ENCODE measurements around the gene FGFRL1. TPM values are rescaled to one million over a fixed set of nuclear protein-coding genes. Genes with fewer than 3 reads are reported as not detected.
A peak's percentile ranks its signal among the peaks of the same experiment; 100 is the strongest.

FGFRL1 gene, protein sequence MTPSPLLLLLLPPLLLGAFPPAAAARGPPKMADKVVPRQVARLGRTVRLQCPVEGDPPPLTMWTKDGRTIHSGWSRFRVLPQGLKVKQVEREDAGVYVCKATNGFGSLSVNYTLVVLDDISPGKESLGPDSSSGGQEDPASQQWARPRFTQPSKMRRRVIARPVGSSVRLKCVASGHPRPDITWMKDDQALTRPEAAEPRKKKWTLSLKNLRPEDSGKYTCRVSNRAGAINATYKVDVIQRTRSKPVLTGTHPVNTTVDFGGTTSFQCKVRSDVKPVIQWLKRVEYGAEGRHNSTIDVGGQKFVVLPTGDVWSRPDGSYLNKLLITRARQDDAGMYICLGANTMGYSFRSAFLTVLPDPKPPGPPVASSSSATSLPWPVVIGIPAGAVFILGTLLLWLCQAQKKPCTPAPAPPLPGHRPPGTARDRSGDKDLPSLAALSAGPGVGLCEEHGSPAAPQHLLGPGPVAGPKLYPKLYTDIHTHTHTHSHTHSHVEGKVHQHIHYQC
- total RNA-seq, result 10 to 100 TPM; 10.5 to 10.6 TPM

DNA sequence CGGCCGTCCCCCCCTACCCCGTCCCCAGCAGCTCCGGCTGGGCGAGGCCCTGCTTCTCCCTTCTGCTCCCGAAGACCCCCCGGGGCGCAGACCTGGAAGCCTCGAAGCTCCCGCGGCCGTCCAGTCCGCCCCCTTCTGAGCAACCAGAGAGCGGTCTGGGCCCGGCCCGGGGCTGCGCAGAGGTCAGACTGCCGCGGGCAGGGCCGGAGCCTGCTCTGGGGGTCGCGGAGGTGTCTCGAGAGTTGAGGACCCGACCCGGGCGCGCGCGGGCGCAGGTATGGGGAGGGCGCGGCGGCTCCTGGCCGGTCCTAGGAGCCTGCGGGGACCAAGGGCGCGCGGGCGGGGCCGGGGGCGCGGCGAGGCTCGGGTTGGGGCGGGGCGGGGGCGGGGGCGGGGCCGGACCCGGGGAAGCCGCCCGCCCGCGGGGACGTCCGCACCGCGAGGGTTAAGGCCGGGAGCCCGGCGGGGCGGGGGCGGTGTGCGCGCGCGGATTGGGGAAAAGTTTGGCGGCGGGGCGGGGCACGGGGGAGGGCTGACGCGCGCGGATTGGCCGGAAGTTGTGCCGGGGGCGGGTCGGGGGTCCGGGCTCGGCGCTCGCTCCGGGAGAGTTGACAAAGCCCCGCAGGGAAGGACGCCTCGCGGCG is at the start of gene FGFRL1:
Gene FGFRL1 (plus strand): TSS at position 605 of the 644 bp plus-strand sequence. CDS start 860 bp downstream, outside the sequence.
- Mint-ChIP-seq H3K36me3 (ENCODE audit: low read depth) (peaks cover 1% of the 10 kb centered on the region), H3K27ac (peak within 1 kb of the TSS; percentile 96), H3K27me3 (peaks cover 27% of the 10 kb centered on the region), H3K4me1 (peaks cover 20% of the 10 kb centered on the region), H3K9me3 (no peaks in the 10 kb centered on the region), H3K4me3 (peak within 1 kb of the TSS; percentile 80)
- POLR2A ChIA-PET, result no interaction called here
- DNase-seq, result peak; percentile 92
- CTCF ChIA-PET, result interaction anchor here (0.6 to 1.3 kb wide), 4 partner anchors 34 to 228 kb away, joined by 3 read pairs; no protein-coding TSS in a partner anchor

DNA sequence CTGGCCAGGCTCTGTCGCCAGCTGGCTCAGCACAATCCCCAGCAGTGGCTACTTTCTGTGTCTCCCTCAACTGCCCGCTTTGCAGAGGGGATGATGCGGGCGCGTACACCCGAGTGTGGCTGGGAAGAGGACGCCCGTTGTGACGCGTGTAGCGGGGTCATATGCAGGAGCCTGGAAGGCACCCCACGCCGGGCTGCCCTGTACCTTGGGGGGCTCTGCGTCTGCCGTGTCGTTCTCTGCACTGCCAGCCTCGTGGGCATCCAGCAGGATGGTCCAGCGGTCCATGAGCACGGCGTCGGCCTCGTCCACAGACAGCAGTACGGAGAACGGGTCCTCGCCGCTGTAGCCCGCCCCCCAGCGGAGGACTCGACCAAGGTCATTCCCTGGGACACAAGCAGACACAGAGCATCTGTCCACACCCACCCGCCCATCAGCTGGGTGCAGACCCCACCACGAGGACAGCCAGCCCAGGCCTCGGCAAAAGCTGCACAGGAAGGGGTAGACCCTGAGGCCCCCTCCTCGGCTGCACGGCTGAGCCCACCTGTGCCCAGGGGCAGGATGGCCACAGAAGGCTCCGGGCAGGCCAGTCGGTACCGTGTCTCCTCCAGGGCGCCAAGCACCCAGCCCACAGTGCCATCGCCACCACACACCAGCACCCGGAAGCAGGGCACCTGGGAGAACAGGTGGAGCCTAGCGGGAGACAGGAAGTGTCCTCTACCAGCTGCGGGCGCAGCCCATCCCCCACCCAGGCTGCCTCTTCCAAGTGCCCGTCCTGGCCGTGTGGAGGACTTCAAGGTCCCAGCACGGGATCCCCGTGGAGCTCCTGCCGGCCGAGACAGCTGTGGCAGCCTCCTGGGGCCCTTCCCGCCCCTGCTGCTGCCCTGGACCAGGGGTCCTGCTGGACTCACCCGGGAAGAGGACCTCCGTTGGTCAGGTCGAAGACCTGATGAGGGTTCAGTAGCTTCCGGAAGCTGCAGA is 48.9 kb upstream of the FGFRL1 start:
- no peak overlapping the region for H3K4me3 Mint-ChIP-seq
- H3K36me3 Mint-ChIP-seq (ENCODE audit: low read depth), result peaks cover 2% of the 10 kb centered on the region
- ChIA-PET POLR2A (no interaction called here), CTCF (interaction anchor here (0.6 kb wide), 1 partner anchor 746 kb away, joined by 3 read pairs; no protein-coding TSS in a partner anchor)
- H3K9me3 Mint-ChIP-seq, result no peaks in the 10 kb centered on the region
- no peak for DNase-seq
- no peaks in the 10 kb centered on the region for H3K27me3 Mint-ChIP-seq
- H3K27ac Mint-ChIP-seq, result no peak overlapping the region
- H3K4me1 Mint-ChIP-seq, result no peaks in the 10 kb centered on the region

GRCh38 chr4:963276-964225 is 47.9 kb upstream of the FGFRL1 start:
- DNase-seq, result no peak
- ChIA-PET CTCF (no interaction called here), POLR2A (no interaction called here)
- H3K27me3 Mint-ChIP-seq, result no peaks in the 10 kb centered on the region
- no peak overlapping the region for H3K27ac Mint-ChIP-seq
- H3K4me1 Mint-ChIP-seq, result no peaks in the 10 kb centered on the region
- peaks cover 2% of the 10 kb centered on the region for H3K36me3 Mint-ChIP-seq (ENCODE audit: low read depth)
- H3K4me3 Mint-ChIP-seq, result no peak overlapping the region
- H3K9me3 Mint-ChIP-seq, result no peaks in the 10 kb centered on the region

DNA sequence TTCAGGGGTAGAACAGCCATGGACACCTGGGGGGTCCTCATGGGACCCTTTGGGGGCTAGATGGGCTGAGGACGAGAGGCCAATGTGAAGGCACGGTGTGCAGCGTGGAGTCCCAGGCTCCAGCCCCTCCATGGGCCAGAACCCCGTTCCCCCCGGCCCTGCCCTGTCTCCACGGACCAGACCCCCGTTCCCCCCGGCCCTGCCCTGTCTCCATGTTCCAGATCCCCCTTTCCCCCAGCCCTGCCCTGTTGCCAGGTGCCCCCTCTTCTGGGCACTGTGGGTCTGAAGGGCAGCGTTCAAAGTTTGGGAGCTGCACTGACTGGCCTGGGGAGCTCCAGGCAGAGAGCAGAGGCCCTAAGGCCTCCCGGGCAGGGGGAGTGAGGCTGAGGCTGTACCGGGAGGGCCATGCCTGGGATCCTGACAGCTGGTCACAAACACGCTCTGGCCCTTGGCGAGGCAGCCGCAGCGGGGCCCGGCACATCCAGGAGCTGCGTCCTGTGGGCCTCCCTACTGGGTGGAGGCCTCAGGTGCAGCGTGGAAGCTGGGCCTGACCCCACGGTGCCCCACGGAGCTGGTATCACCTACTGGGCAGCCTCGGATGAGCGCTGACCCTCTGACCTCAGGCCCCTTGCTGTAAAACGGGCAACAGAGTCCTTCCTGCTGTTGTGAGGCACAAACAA is 46.9 kb upstream of the FGFRL1 start:
- Mint-ChIP-seq H3K4me3 (no peak overlapping the region), H3K27ac (no peak overlapping the region), H3K9me3 (no peaks in the 10 kb centered on the region), H3K4me1 (no peaks in the 10 kb centered on the region), H3K27me3 (no peaks in the 10 kb centered on the region), H3K36me3 (ENCODE audit: low read depth) (no peaks in the 10 kb centered on the region)
- POLR2A ChIA-PET, result no interaction called here
- CTCF ChIA-PET, result no interaction called here
- no peak for DNase-seq

DNA sequence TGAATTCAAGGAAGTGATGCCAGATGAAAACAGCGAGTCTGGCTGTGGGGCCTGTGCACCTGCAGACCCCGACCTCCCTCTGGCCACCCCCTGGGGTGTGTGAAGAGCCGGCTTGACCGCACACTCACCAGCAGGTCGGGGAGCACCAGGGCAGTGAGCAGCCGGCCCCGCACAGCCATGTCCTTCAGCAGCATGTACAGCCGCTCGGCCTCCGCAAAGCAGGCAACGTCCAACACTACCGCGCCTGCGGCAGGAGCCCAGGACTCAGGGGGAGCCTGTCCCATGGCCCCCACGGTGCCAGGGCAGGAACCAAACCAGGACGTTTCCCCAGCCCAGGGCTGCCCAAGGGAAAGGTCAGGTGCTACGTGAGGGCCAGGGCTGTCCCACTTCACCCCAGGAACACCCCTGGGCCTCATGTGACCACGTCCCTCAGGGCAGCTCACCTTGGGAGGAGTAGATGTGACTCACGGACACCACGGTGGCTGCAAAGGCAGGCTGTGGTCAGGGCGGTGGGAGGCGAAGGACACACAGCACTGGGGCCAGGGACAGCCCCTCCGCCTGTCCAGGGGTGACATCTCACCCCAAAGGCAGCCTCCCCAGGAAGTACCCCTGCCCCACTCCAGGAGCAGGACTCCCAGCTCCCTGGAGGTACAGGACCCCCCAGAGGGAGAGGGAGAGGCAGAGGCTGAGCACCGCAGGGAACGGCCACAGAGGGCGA is 46.2 kb upstream of the FGFRL1 start:
- POLR2A ChIA-PET, result no interaction called here
- CTCF ChIA-PET, result no interaction called here
- no peaks in the 10 kb centered on the region for H3K9me3 Mint-ChIP-seq
- peaks cover under 1% of the 10 kb centered on the region for H3K4me1 Mint-ChIP-seq
- no peaks in the 10 kb centered on the region for H3K27me3 Mint-ChIP-seq
- no peaks in the 10 kb centered on the region for H3K36me3 Mint-ChIP-seq (ENCODE audit: low read depth)
- no peak for DNase-seq
- H3K4me3 Mint-ChIP-seq, result no peak overlapping the region
- H3K27ac Mint-ChIP-seq, result no peak overlapping the region

DNA sequence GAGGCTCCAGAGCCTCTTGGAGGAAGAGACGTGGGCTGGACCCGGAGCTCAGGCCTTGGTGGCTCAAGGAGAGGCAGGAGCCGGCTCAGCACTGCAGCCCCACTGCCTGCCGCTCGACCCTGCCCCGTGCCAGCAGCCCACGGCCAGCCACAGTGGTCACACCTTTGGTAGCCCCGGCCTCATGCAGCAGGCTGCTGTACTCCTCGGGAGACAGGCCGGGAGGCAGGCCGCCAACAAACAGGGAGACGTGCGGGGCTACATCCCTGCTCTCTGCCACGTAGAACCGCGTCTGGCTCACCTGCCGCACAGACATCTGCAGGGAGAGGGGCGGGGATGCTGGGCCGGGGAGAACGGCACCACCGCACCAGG is 45.7 kb upstream of the FGFRL1 start:
- H3K27ac Mint-ChIP-seq, result no peak overlapping the region
- CTCF ChIA-PET, result no interaction called here
- POLR2A ChIA-PET, result no interaction called here
- H3K36me3 Mint-ChIP-seq (ENCODE audit: low read depth), result no peaks in the 10 kb centered on the region
- no peak for DNase-seq
- no peaks in the 10 kb centered on the region for H3K9me3 Mint-ChIP-seq
- H3K4me1 Mint-ChIP-seq, result peaks cover 6% of the 10 kb centered on the region
- H3K27me3 Mint-ChIP-seq, result no peaks in the 10 kb centered on the region
- H3K4me3 Mint-ChIP-seq, result no peak overlapping the region

DNA sequence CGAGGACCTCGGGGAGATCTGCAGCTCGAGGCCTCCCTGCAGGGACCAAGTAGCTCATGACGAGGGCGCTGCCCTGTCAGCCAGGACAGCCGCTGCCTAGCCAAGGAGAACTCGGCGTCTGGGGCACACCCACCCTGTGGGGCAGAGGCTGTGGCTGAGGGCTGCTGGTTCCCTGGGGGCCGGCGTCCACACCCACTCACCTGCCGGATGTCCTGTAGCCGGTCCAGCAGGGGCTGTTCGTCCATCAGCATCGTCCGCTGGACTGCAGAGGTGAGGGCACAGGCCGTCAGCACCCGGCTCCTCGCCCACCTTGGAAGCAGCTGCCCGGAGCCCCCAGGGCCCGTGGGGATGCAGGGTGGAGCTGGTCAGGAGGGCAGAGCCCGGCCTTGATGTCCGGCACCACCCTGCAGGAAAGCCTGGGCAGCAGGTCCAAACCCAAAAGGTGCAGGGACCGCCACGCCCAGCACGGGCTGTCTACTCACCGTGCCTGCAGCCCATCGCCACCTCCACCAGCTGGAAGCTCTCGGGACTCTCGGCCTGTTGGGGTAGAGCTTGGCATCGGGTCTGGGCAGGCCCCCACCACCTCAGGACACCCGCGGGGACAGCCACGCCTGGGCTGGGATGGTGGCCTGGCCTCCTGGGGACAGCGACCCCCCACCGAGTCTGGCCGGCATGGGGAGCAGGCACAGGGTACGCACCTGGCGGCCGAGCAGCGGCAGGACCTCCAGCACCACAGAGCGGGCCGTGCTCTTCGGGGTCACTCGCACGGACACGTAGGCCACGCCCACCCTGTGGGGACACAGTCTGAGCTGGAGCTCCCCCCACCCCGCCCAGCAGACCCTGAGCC is 44.9 kb upstream of the FGFRL1 start:
- H3K9me3 Mint-ChIP-seq, result no peaks in the 10 kb centered on the region
- DNase-seq, result no peak
- no peaks in the 10 kb centered on the region for H3K36me3 Mint-ChIP-seq (ENCODE audit: low read depth)
- H3K4me1 Mint-ChIP-seq, result peaks cover 10% of the 10 kb centered on the region
- CTCF ChIA-PET, result no interaction called here
- POLR2A ChIA-PET, result no interaction called here
- H3K4me3 Mint-ChIP-seq, result no peak overlapping the region
- no peak overlapping the region for H3K27ac Mint-ChIP-seq
- no peaks in the 10 kb centered on the region for H3K27me3 Mint-ChIP-seq

GRCh38 chr4:967113-968104 is 44.0 kb upstream of the FGFRL1 start:
- ChIA-PET POLR2A (no interaction called here), CTCF (no interaction called here)
- no peaks in the 10 kb centered on the region for H3K27me3 Mint-ChIP-seq
- H3K4me1 Mint-ChIP-seq, result peaks cover 10% of the 10 kb centered on the region
- no peak for DNase-seq
- H3K27ac Mint-ChIP-seq, result no peak overlapping the region
- no peak overlapping the region for H3K4me3 Mint-ChIP-seq
- no peaks in the 10 kb centered on the region for H3K36me3 Mint-ChIP-seq (ENCODE audit: low read depth)
- H3K9me3 Mint-ChIP-seq, result no peaks in the 10 kb centered on the region

GRCh38 chr4:968221-968620 is 43.2 kb upstream of the FGFRL1 start:
- no peak for DNase-seq
- CTCF ChIA-PET, result no interaction called here
- no peak overlapping the region for H3K4me3 Mint-ChIP-seq
- H3K27ac Mint-ChIP-seq, result no peak overlapping the region
- POLR2A ChIA-PET, result no interaction called here
- no peaks in the 10 kb centered on the region for H3K36me3 Mint-ChIP-seq (ENCODE audit: low read depth)
- H3K9me3 Mint-ChIP-seq, result no peaks in the 10 kb centered on the region
- H3K4me1 Mint-ChIP-seq, result peaks cover 10% of the 10 kb centered on the region
- no peaks in the 10 kb centered on the region for H3K27me3 Mint-ChIP-seq
